ENCODE results near the gene YTHDC1.

- TF ChIP-seq, protein P1, sequence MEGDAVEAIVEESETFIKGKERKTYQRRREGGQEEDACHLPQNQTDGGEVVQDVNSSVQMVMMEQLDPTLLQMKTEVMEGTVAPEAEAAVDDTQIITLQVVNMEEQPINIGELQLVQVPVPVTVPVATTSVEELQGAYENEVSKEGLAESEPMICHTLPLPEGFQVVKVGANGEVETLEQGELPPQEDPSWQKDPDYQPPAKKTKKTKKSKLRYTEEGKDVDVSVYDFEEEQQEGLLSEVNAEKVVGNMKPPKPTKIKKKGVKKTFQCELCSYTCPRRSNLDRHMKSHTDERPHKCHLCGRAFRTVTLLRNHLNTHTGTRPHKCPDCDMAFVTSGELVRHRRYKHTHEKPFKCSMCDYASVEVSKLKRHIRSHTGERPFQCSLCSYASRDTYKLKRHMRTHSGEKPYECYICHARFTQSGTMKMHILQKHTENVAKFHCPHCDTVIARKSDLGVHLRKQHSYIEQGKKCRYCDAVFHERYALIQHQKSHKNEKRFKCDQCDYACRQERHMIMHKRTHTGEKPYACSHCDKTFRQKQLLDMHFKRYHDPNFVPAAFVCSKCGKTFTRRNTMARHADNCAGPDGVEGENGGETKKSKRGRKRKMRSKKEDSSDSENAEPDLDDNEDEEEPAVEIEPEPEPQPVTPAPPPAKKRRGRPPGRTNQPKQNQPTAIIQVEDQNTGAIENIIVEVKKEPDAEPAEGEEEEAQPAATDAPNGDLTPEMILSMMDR (IDR thresholded peaks at IDR 0.05): peak in 1 of 7 experiments; percentile 24
- TF ChIP-seq POLR2A (IDR thresholded peaks at IDR 0.05): peak; percentile 96 to 99 (median 98)
Measured at GRCh38 chr4:68349649-68350360, at the start of gene YTHDC1.
